GM18499 (cell line): ENCODE results near the gene RGN.
"Not testable (repeated sequence)": the region's sequence is repeated elsewhere in the genome, so short reads cannot be mapped to it uniquely, and the experiment has no call there.

Experiments
- ATAC-seq: cut with Tn5 transposase; IDR thresholded peaks from one replicate; pipeline ENCODE4 v1.9.1; 2021; ENCODE audit warnings: moderate number of reproducible peaks; ENCODE audit not compliant: insufficient read depth, unreplicated experiment

RGN gene

DNA sequence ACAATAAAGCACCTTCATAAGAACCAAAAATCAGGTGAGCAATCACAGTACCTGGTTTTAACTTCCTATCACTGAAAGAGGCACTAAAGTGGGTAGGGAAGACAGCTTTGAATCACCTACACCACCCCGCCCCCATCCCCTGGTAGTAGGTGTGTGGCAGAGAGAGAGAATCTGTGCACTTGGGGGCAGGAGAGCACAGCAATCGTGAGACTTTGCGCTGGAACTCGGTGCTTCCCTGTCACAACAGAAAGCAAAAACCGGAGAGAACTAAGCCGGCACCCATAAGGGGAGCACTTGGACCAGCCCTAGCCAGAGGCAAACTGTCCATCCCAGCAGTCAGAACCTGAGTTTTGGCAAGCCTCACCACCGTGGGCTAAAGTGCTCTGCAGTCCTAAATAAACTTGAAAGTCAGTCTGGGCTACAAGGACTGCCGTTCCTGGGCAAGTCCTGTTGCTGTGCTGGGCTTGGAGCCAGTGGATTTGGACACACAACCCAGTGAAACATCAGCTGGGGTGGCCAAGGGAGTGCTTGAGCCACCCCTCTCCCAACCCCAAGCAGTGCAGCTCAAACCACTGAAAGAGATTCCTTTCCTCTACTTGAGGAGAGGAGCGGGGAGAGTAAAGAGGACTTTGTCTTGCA is 34.2 kb downstream of the RGN start:
- ATAC-seq = no peak

DNA sequence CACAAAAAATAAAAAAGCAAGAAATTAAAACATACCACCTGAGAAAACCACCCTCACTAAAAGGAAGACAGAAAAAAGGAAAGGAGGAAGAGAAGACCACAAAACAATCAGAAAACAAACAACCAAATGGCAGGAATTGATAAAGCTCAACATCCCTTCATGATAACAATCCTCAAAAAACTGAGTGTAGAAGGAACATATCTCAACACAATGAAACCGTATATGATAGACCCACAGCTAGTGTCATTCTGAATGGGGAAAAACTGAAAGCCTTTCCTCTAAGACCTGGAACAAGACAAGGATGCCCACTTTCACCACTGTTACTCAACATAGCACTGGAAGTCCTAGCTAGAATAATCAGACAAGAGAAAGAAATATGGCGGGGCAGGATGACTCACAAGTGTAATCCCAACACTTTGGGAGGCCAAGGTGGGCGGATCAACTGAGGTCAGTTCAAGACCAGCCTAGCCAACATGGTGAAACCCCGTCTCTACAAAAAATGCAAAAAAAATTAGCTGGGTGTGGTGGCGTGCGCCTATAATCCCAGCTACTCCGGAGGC is 38.4 kb downstream of the RGN start:
- not testable (repeated sequence) for ATAC-seq

DNA sequence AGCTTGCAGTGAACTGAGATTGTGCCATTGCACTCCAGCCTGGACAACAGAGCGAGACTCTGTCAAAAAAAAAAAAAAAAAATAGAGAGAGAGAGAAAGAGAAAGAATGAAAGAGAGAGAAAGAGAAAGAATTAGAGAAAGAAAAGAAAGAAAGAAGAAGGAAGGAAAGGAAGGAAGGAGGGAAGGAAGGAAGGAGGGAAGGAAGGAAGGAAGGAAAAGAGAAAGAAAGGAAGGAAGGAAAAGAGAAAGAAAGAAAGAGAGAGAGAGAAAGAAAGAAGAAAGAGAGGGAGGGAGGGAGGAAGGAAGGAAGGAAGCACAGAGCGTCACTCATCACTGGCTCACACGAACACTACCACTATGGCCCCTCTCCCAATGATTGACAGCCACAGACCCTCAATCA is 46.2 kb downstream of the RGN start:
- ATAC-seq = not testable (repeated sequence)

DNA sequence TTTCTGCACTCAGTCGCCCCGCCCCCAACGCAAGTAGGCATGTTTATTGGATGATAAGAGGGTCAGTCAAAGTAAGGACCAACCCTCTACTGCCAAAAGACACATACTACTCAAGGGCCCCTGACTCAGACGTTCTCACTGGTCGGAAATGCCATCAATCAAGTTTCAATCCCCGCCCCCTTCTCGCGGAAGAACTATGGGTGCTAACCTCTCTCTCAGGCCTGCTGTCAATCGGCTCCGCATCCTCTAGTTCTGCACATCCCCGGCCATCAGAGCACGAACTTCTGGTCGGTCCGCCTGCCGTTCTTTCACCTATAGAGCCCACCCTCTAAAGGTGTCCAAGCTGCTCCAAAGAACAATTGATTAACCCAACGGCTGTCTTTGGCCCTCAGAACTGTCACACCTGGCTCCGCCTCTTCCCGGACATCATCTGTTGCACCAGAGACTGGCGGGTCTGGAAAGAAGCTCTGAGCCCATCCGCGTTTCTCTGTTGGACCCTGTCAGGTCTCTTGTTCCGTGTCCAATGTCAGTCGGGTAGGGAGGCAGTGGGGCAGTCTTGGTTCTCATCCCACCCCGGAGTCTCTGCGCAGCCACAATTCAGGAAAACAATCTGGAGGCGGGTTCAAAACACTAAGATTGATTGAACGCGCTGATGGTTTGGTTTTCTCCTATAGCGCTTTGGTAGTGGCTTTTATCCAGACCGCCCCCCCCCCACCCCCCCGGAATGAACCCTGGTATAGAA is 51.1 kb downstream of the RGN start:
- peak; percentile 86 for ATAC-seq

DNA sequence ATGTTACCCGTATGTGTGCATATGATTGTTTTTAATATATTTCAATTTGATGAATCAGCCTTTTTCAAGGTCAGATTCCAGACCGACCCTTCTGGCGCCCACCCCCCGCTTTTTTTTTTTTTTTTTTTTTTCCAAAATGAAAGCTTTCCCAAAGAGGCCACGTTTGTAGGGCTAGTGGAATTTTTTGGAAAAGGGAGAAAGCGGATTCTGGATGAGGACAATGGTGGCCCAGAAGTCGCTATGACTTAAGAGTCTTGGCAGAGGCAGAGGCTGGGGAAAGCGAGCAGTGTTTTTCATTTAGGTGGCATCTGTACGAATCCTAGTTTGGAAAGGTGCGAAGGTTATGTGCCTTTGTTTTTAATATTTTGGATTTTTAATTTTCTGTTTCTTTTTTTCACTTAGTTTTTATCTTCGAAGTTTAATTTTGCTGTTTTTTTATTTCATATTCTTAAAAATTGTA is 51.7 kb downstream of the RGN start:
- ATAC-seq = no peak

DNA sequence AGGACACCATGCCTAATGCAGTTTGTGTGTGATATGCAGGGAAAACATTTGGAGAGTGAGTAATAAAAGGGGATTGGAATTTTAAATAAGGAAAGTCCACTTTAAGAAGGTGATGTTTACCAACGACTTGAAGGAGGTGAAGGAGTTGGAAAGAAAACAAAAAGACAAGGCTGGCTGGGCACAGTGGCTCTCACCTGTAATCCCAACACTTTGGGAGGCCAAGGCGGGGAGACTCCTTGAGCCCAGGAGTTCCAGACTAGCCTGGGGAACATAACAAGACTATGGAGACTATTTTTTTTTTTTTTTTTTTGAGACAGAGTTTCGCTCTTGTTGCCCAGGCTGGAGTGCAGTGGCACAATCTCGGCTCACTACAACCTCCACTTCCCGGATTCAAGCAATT is 55.2 kb downstream of the RGN start:
- ATAC-seq = no peak

DNA sequence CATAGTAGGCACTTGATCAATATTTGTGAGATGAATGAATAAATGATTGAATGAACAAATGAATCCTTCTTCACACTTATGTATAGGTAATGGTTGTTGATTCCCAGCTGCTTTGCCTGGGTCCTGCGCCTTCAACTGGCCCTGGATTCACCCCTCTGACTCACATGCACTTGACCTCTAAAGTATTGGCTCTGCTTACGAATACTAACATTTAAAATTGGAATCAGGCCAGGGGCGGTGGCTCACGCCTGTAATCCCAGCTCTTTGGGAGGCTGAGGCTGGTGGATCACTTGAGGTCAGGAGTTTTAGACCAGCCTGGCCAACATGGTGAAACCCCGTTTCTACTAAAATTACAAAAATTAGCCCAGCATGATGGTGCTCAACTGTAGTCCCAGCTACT is 57.4 kb downstream of the RGN start:
- not testable (repeated sequence) for ATAC-seq

DNA sequence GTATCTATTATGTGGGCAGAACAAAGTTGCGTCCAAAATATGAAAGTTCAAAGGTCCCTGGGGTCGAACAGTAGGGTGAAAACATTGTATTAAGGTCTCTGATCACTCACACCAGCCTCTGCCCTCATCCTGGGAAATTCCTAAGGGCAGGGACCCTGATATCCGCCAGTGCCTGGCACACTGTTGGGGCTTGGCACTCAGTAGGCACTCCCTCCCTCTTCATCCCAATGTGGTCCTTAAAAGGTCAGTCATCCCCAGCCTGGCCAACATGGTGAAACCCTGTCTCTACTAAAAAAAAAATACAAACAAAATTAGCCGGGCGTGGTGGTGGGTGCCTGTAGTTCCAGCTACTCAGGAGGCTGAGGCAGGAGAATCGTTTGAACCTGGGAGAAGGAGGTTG is 59.9 kb downstream of the RGN start:
- ATAC-seq = no peak
